ENCODE results near the gene SH3RF3. TPM values are rescaled to one million over a fixed set of nuclear protein-coding genes. Genes with fewer than 3 reads are reported as not detected.

SH3RF3 gene
- total and polyA plus RNA-seq, 2 of the 13 experiments (the other 11 are each of a cell fraction or from before 2014, with no cell fraction given): 0.04 TPM; not detected in 1

- no peaks in the 10 kb centered on the region for H3K79me2 ChIP-seq (ENCODE audit: insufficient read depth, low read length)
- H3K27me3 ChIP-seq (ENCODE audit: control insufficient read depth in 1 of 2, insufficient read depth in 2 of 2, low read length in 2 of 2): peaks cover 0 to 34% of the 10 kb centered on the region in 2 experiments; a peak in 2 of 5 replicates
- no peak for FAIRE-seq
- H3K9ac ChIP-seq (ENCODE audit: insufficient read depth, low read depth, low read length): no peak overlapping the region
- ChIA-PET POLR2A (no interaction called here), CTCF (ENCODE audit: low intra/inter-chr PET ratio, low total read pairs) (no interaction called here)
- H3K4me1 ChIP-seq (ENCODE audit: insufficient read depth, low read length): no peaks in the 10 kb centered on the region
- WGBS (ENCODE audit: low lambda C conversion rate): 31% methylated on average over 8 of the region's 12 CpGs
- TF ChIP-seq ZNF20 (CRISPR knock-in tag; IDR thresholded peaks at IDR 0.05) (no peak), ZNF629 (CRISPR knock-in tag; conservative IDR thresholded peaks at IDR 0.05) (peak; percentile 42; the same call in 1 of the 2 replicates)
- H4K20me1 ChIP-seq (ENCODE audit: insufficient read depth, low read length): no peaks in the 10 kb centered on the region
- H3K4me3 ChIP-seq (replicated peaks in 1 of 3; ENCODE audit: insufficient read depth in 1 of 3, low read depth in 2 of 3, low read length in 3 of 3): no peak overlapping the region
- BruUV-seq (replicated peaks): no TSS peak
- no peak for ATAC-seq
- H3K27ac ChIP-seq (ENCODE audit: extremely low read length, insufficient read depth, low read length): no peak overlapping the region
- H2AFZ ChIP-seq (ENCODE audit: low read length): no peak overlapping the region
- DNase-seq (ENCODE audit: low spot score): no peak
- no peaks in the 10 kb centered on the region for H3K9me3 ChIP-seq (ENCODE audit: low read length)
- no peaks in the 10 kb centered on the region for H3K36me3 ChIP-seq (replicated peaks in 1 of 2; ENCODE audit: control insufficient read depth in 1 of 2, insufficient read depth in 2 of 2, low read length in 2 of 2)
- no peak overlapping the region for H3K4me2 ChIP-seq (ENCODE audit: low read depth, low read length)
- in situ Hi-C loops (cut with HindIII; ENCODE audit: extremely low pct_ligation_motif_present, low pct_unique_long_range_greater_than_20kb) (no loop called here), intact Hi-C loops (cut with micrococcal nuclease; ENCODE audit: unreplicated experiment) (no loop called here)
These were observed 125.3 kb downstream of the SH3RF3 start for GRCh38 chr2:109254174-109254904.

- Histone ChIP-seq H3K79me2 (ENCODE audit: insufficient read depth, low read length) (no peaks in the 10 kb centered on the region), H3K4me2 (ENCODE audit: low read depth, low read length) (no peak overlapping the region), H3K4me1 (ENCODE audit: insufficient read depth, low read length) (no peaks in the 10 kb centered on the region), H4K20me1 (ENCODE audit: insufficient read depth, low read length) (no peaks in the 10 kb centered on the region), H3K27me3 (ENCODE audit: control insufficient read depth in 1 of 2, insufficient read depth in 2 of 2, low read length in 2 of 2) (peaks cover 0 to 34% of the 10 kb centered on the region in 2 experiments; a peak in 2 of 5 replicates), H3K36me3 (replicated peaks in 1 of 2; ENCODE audit: control insufficient read depth in 1 of 2, insufficient read depth in 2 of 2, low read length in 2 of 2) (no peaks in the 10 kb centered on the region), H2AFZ (ENCODE audit: low read length) (no peak overlapping the region), H3K27ac (ENCODE audit: extremely low read length, insufficient read depth, low read length) (no peak overlapping the region), H3K9me3 (ENCODE audit: low read length) (no peaks in the 10 kb centered on the region), H3K4me3 (replicated peaks in 1 of 3; ENCODE audit: insufficient read depth in 1 of 3, low read depth in 2 of 3, low read length in 3 of 3) (no peak overlapping the region), H3K9ac (ENCODE audit: insufficient read depth, low read depth, low read length) (no peak overlapping the region)
- intact Hi-C loops (cut with micrococcal nuclease; ENCODE audit: unreplicated experiment): no loop called here
- WGBS (ENCODE audit: low lambda C conversion rate): 55% methylated on average over 4 of the region's 4 CpGs
- no peak for ATAC-seq
- DNase-seq (ENCODE audit: low spot score): no peak
- no peak for TF ChIP-seq BRD4 (CRISPR knock-in tag; IDR thresholded peaks at IDR 0.05)
- TF ChIP-seq HOXD1 (CRISPR knock-in tag; IDR thresholded peaks at IDR 0.05): no peak
- BruUV-seq (replicated peaks): no TSS peak
- ChIA-PET CTCF (ENCODE audit: low intra/inter-chr PET ratio, low total read pairs) (no interaction called here), POLR2A (no interaction called here)
- FAIRE-seq: no peak
- in situ Hi-C loops (cut with HindIII; ENCODE audit: extremely low pct_ligation_motif_present, low pct_unique_long_range_greater_than_20kb): no loop called here
These were observed 126.6 kb downstream of the SH3RF3 start for GRCh38 chr2:109255654-109256053.
